Heart left ventricle (tissue), 13 donors: ENCODE results near the gene KLF12.

Experiments used
- POLR2A ChIP-seq, 2 donors: fragments of 450-650 bp; IDR thresholded peaks; one replicate each; pipeline ENCODE4 v1.6.1; 2017; ENCODE audit warnings: antibody characterized with exemption in 2 of 2, mild to moderate bottlenecking in 2 of 2, moderate library complexity in 2 of 2
- TF ChIP-seq, protein P1 (sequence below), 12 donors: fragments of 200-600 bp; sonication (generic) in 4 of 12; IDR thresholded peaks; one replicate each; pipeline versions ENCODE4 v1.5.0 to v1.8.0; 2018 to 2022; ENCODE audit warnings: antibody characterized with exemption in 12 of 12, mild to moderate bottlenecking in 5 of 12
- donor health status: ischemic (EF 13 %, LVEDD 7.1; RV severe dilation, severe dysfunction).
- donor health status: DM: no; HTN: yes; CAD: no.
- donor health status: DM: no; HTN: no; CAD: no.
- donor health status: ischemic (EF 25% LVEDD 6.9; RV normal size, moderate dysfunction).
- donor health status: ischemic (EF 25% LVEDD 5.7; RV mildly dilated, moderate dysfunction).
- donor health status: ischemic (EF 35%, LVEDD 5.7; RV mildly dilated, moderate dysfunction).
- donor health status: nonischemic (EF 11% LVEDD 7.7; RV severe dilation, severe dysfunction).
- donor health status: DM: yes; HTN: yes; CAD: no.
- donor health status: PGD.
- donor health status: ischemic (EF 29% LVEDD 5.4; RV normal size, mild dysfunction).
- donor health status: nonischemic (EF 23%, LVEDD 6.1; RV moderate dilation, normal function).

DNA sequence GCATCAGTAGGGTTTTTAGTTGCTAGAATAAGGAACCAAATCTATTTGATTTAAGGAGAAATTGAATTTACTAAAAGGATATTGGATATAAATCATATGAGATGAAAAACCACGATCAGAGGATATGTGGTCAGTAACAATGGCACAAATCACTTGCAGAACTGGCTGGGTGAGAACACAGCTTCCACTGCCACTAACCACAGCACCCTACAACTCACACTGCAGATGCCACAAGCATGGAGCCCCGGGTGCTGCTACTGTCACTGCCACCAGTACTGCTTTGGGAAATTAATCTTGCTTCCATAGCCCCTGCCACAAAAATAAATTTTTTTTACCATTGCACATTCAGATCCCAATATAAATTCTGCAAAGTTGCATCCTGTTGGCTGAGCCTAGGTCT lies 40.6 kb upstream of the KLF12 start:
- TF ChIP-seq, protein P1, sequence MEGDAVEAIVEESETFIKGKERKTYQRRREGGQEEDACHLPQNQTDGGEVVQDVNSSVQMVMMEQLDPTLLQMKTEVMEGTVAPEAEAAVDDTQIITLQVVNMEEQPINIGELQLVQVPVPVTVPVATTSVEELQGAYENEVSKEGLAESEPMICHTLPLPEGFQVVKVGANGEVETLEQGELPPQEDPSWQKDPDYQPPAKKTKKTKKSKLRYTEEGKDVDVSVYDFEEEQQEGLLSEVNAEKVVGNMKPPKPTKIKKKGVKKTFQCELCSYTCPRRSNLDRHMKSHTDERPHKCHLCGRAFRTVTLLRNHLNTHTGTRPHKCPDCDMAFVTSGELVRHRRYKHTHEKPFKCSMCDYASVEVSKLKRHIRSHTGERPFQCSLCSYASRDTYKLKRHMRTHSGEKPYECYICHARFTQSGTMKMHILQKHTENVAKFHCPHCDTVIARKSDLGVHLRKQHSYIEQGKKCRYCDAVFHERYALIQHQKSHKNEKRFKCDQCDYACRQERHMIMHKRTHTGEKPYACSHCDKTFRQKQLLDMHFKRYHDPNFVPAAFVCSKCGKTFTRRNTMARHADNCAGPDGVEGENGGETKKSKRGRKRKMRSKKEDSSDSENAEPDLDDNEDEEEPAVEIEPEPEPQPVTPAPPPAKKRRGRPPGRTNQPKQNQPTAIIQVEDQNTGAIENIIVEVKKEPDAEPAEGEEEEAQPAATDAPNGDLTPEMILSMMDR (IDR thresholded peaks at IDR 0.05): no peak
- TF ChIP-seq POLR2A (IDR thresholded peaks at IDR 0.05): no peak
